Ovary (tissue), 3 donors: ENCODE measurements around the gene IL17REL.

Source experiments
- POLR2A ChIP-seq: fragments of 450-650 bp; IDR thresholded peaks from one replicate; pipeline ENCODE4 v1.6.1; 2017; ENCODE audit warnings: antibody characterized with exemption, mild to moderate bottlenecking, moderate library complexity
- TF ChIP-seq, protein P1 (sequence below), 3 donors: fragments of 450-650 bp in 2 of 3; fragments of 200-600 bp in 1 of 3; IDR thresholded peaks; one replicate each; pipeline versions ENCODE4 v1.5.1 to v1.8.0; 2016 to 2022; ENCODE audit warnings: antibody characterized with exemption in 3 of 3, mild to moderate bottlenecking in 1 of 3
- donor health status: DM: no; HTN: no; CAD: no.

DNA sequence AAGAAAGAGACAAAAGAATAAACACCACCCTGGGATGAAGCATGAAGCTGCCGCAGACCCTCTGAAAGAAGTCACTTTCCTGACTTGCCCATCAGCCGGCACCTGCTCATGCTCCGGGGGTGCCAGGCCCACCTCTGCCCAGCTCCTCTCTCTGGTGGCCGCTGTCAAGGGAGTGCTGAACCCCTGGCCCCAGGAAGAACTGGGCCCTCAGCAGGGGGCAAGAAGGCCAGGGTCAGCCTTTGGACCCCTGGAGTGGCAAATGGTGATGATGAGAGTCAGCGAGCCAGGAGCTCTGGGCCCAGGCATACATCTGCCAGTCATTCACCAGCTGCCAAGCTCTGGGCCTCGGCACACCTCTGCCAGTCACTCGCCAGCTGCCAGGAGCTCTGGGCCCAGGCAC is 28.2 kb upstream of the IL17REL start:
- TF ChIP-seq, protein P1, sequence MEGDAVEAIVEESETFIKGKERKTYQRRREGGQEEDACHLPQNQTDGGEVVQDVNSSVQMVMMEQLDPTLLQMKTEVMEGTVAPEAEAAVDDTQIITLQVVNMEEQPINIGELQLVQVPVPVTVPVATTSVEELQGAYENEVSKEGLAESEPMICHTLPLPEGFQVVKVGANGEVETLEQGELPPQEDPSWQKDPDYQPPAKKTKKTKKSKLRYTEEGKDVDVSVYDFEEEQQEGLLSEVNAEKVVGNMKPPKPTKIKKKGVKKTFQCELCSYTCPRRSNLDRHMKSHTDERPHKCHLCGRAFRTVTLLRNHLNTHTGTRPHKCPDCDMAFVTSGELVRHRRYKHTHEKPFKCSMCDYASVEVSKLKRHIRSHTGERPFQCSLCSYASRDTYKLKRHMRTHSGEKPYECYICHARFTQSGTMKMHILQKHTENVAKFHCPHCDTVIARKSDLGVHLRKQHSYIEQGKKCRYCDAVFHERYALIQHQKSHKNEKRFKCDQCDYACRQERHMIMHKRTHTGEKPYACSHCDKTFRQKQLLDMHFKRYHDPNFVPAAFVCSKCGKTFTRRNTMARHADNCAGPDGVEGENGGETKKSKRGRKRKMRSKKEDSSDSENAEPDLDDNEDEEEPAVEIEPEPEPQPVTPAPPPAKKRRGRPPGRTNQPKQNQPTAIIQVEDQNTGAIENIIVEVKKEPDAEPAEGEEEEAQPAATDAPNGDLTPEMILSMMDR (IDR thresholded peaks at IDR 0.05) = no peak
- TF ChIP-seq POLR2A = no peak
